Panc1 (cell line): ENCODE results near the gene TEX54.

Source experiments
- CTCF ChIP-seq: fragments of 450-650 bp; IDR thresholded peaks from 2 replicates; pipeline ENCODE4 v1.5.1; 2017; ENCODE audit warnings: mild to moderate bottlenecking
- POLR2AphosphoS5 ChIP-seq: IDR thresholded peaks from 2 replicates; pipeline ENCODE4 v1.6.1; 2012; ENCODE audit warnings: mild to moderate bottlenecking, low read depth, low read length, moderate library complexity
- REST ChIP-seq, 2 experiments: IDR thresholded peaks; 2 replicates each; pipeline ENCODE4 v1.6.1; 2011 to 2012; ENCODE audit warnings: low read depth in 2 of 2, control low read depth in 1 of 2, low read length in 1 of 2, mild to moderate bottlenecking in 1 of 2, moderate library complexity in 1 of 2; ENCODE audit not compliant: insufficient read depth in 1 of 2
- SIN3A ChIP-seq: IDR thresholded peaks from 2 replicates; pipeline ENCODE4 v1.6.1; 2012; ENCODE audit warnings: low read depth, mild to moderate bottlenecking, low read length, moderate library complexity, borderline replicate concordance; ENCODE audit not compliant: insufficient read depth
- TCF7L2 ChIP-seq: IDR thresholded peaks from 2 replicates; pipeline ENCODE4 v1.6.1; 2011; ENCODE audit warnings: mild to moderate bottlenecking, low read depth, low read length, inconsistent platforms

- no peak for TF ChIP-seq CTCF
- TF ChIP-seq SIN3A = no peak
- TF ChIP-seq TCF7L2 = no peak; the same call in 1 of the 2 replicates
- TF ChIP-seq POLR2AphosphoS5 = 0 out of 2 replicates have a peak, but pooled peaks have one; percentile 34
- TF ChIP-seq REST (IDR thresholded peaks at IDR 0.05; ENCODE audit: insufficient read depth in 1 of 2, low read depth in 2 of 2, low read length in 1 of 2) = no peak
Observed at GRCh38 chr11:62852523-62853188, 20.0 kb upstream of the TEX54 start.
